C4-2B (cell line): ENCODE data around the gene CABLES2.
"Not testable (repeated sequence)": the region's sequence is repeated elsewhere in the genome, so short reads cannot be mapped to it uniquely, and the experiment has no call there.

ENCODE experiments used
- CTCF ChIP-seq: fragments of 450-650 bp; conservative IDR thresholded peaks from 2 replicates; pipeline ENCODE4 v1.5.1; 2017; ENCODE audit warnings: mild to moderate bottlenecking
- ZFX ChIP-seq: fragments of 450-650 bp; IDR thresholded peaks from 2 replicates; pipeline ENCODE4 v1.6.1; 2017

- TF ChIP-seq CTCF, ZFX: not testable (repeated sequence)
Measured at GRCh38 chr20:62426059-62426348, 18.9 kb upstream of the CABLES2 start.
